Measurements from ENCODE around the gene USPL1. TPM values are rescaled to one million over a fixed set of nuclear protein-coding genes. Genes with fewer than 3 reads are reported as not detected.
"Not testable (repeated sequence)": the region's sequence is repeated elsewhere in the genome, so short reads cannot be mapped to it uniquely, and the experiment has no call there.

Gene USPL1
- total and polyA plus RNA-seq, 2 donors from 2014 or later, result 6.3 to 18.4 TPM

DNA sequence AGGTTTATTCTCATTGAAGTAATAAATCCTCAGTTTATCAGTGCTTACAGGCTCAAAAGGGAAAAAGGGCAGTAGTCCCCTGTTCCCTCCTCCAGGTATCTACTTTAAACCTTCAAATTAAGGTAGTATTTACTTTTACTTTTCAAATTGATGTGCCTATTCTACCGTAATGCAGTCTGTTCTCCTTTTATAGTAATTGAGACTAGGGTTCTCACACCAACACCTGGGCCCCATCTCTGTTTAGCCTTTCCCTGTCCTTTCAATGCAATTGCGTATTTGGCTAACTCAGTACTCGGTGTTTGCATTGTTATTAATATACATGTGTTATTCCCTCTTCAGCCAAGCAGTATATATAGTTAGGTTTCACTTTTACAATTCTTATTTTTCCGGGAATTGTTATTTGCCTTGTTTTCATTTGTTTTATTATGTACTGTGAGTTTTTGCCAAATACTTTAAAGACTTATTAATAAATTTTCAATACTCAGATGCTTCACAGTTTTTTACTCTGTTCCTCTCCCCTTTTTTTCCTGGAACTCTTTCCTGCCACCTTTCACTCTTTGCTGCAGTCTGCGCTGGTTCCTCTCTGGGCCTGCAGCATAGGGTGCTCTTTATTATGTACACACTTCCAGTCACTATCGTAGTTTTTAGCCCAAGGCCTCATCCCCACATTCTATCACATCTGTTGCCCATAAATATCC lies 30.3 kb downstream of the USPL1 start:
- intact Hi-C loops (cut with DNase I), result no loop called here
- peaks cover 2 to 28% (median 18%) of the 10 kb centered on the region in 3 donors for H3K36me3 ChIP-seq (ENCODE audit: control insufficient read depth in 2 of 3, insufficient read depth in 3 of 3, low read length in 3 of 3)
- H3K27me3 ChIP-seq (ENCODE audit: control insufficient read depth, insufficient read depth, low read length), result no peaks in the 10 kb centered on the region
- H3K9me3 ChIP-seq (ENCODE audit: control insufficient read depth in 2 of 3, insufficient read depth in 1 of 3, low read length in 3 of 3), result no peaks in the 10 kb centered on the region
- H3K4me3 ChIP-seq (ENCODE audit: low read length in 3 of 3), result no peak overlapping the region
- no peak overlapping the region for H3K9ac ChIP-seq (ENCODE audit: low read length in 3 of 3)
- no peaks in the 10 kb centered on the region for H3K4me1 ChIP-seq (ENCODE audit: control insufficient read depth in 2 of 3, insufficient read depth in 2 of 3, low read depth in 1 of 3, low read length in 3 of 3)
- H3K27ac ChIP-seq (ENCODE audit: low read depth in 2 of 2, low read length in 2 of 2), result no peak overlapping the region
- FAIRE-seq (no peak), DNase-seq (peak in 1 of 5 donors; percentile 5)
- TF ChIP-seq, protein P1, sequence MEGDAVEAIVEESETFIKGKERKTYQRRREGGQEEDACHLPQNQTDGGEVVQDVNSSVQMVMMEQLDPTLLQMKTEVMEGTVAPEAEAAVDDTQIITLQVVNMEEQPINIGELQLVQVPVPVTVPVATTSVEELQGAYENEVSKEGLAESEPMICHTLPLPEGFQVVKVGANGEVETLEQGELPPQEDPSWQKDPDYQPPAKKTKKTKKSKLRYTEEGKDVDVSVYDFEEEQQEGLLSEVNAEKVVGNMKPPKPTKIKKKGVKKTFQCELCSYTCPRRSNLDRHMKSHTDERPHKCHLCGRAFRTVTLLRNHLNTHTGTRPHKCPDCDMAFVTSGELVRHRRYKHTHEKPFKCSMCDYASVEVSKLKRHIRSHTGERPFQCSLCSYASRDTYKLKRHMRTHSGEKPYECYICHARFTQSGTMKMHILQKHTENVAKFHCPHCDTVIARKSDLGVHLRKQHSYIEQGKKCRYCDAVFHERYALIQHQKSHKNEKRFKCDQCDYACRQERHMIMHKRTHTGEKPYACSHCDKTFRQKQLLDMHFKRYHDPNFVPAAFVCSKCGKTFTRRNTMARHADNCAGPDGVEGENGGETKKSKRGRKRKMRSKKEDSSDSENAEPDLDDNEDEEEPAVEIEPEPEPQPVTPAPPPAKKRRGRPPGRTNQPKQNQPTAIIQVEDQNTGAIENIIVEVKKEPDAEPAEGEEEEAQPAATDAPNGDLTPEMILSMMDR (IDR thresholded peaks at IDR 0.05; ENCODE audit: borderline replicate concordance, extremely low read depth, insufficient read depth), result no peak

DNA sequence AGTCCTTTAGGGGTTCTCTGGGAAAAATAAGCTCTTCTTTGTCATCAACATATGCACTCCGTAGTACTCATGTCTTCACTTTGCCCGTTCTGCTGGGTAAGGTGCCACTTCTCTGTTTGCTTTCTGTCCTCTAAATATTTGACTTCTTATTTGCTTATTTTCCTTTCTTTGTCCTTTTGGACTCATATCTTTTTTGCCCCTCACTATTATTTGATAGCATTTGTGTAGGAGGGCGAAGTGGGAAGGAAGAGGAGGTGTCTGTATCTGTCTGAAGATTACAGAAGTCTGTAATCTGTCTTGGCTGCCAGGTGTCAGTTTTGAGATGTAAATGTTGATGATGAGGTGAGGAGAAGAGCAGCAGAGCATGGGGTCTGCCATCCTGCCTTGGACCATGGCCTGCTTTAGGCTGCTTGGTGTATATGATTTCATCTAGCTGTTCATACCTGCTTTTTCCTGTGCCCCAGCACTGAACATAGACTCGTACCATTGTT lies 30.8 kb downstream of the USPL1 start:
- no peak overlapping the region for H3K27ac ChIP-seq (ENCODE audit: low read depth in 2 of 2, low read length in 2 of 2)
- FAIRE-seq (no peak), DNase-seq (no peak)
- H3K36me3 ChIP-seq (ENCODE audit: control insufficient read depth in 2 of 3, insufficient read depth in 3 of 3, low read length in 3 of 3), result peaks cover 2 to 24% (median 14%) of the 10 kb centered on the region in 3 donors
- no peak overlapping the region for H3K9ac ChIP-seq (ENCODE audit: low read length in 3 of 3)
- no peaks in the 10 kb centered on the region for H3K27me3 ChIP-seq (ENCODE audit: control insufficient read depth, insufficient read depth, low read length)
- no peaks in the 10 kb centered on the region for H3K4me1 ChIP-seq (ENCODE audit: control insufficient read depth in 2 of 3, insufficient read depth in 2 of 3, low read depth in 1 of 3, low read length in 3 of 3)
- H3K9me3 ChIP-seq (ENCODE audit: control insufficient read depth in 2 of 3, insufficient read depth in 1 of 3, low read length in 3 of 3), result no peaks in the 10 kb centered on the region
- intact Hi-C loops (cut with DNase I), result no loop called here
- H3K4me3 ChIP-seq (ENCODE audit: low read length in 3 of 3), result no peak overlapping the region
- TF ChIP-seq, protein P1 (IDR thresholded peaks at IDR 0.05; ENCODE audit: borderline replicate concordance, extremely low read depth, insufficient read depth), result no peak

DNA sequence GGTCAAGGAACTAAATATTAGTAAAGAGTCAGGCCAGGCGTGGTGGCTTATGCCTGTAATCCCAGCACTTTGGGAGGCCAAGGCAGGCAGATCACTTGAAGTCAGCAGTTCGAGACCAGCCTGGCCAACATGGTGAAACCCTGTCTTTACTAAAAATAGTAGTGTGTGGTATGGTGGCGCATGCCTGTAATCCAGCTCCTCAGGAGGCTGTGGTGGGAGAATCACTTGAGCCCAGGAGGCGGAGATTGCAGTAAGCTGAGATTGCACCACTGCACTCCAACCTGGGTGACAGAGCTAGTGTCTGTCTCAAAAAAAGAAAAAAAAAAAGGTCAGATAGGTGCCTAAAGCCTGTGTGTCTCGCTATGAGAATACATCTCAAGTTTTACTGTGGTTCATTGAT lies 33.9 kb downstream of the USPL1 start:
- H3K9me3 ChIP-seq (ENCODE audit: control insufficient read depth in 2 of 3, insufficient read depth in 1 of 3, low read length in 3 of 3); H3K9ac ChIP-seq (ENCODE audit: low read length in 3 of 3); H3K4me1 ChIP-seq (ENCODE audit: control insufficient read depth in 2 of 3, insufficient read depth in 2 of 3, low read depth in 1 of 3, low read length in 3 of 3); FAIRE-seq; intact Hi-C loops (cut with DNase I); H3K27ac ChIP-seq (ENCODE audit: low read depth in 2 of 2, low read length in 2 of 2); H3K27me3 ChIP-seq (ENCODE audit: control insufficient read depth, insufficient read depth, low read length); H3K4me3 ChIP-seq (ENCODE audit: low read length in 3 of 3): not testable (repeated sequence)
- H3K36me3 ChIP-seq (ENCODE audit: control insufficient read depth in 2 of 3, insufficient read depth in 3 of 3, low read length in 3 of 3), result peaks cover 0 to 24% (median 7%) of the 10 kb centered on the region in 3 donors
- peak in 1 of 5 donors; percentile 17 for DNase-seq

- Histone ChIP-seq H3K9me3 (ENCODE audit: control insufficient read depth in 2 of 3, insufficient read depth in 1 of 3, low read length in 3 of 3) (no peaks in the 10 kb centered on the region), H3K27me3 (ENCODE audit: control insufficient read depth, insufficient read depth, low read length) (no peaks in the 10 kb centered on the region), H3K4me1 (ENCODE audit: control insufficient read depth in 2 of 3, insufficient read depth in 2 of 3, low read depth in 1 of 3, low read length in 3 of 3) (no peaks in the 10 kb centered on the region), H3K27ac (ENCODE audit: low read depth in 2 of 2, low read length in 2 of 2) (no peak overlapping the region), H3K9ac (ENCODE audit: low read length in 3 of 3) (no peak overlapping the region), H3K4me3 (ENCODE audit: low read length in 3 of 3) (no peak overlapping the region), H3K36me3 (ENCODE audit: control insufficient read depth in 2 of 3, insufficient read depth in 3 of 3, low read length in 3 of 3) (peaks cover 0 to 21% (median 11%) of the 10 kb centered on the region in 3 donors)
- TF ChIP-seq, protein P1 (IDR thresholded peaks at IDR 0.05; ENCODE audit: borderline replicate concordance, extremely low read depth, insufficient read depth), result no peak
- FAIRE-seq (no peak), DNase-seq (peak in 2 of 5 donors; percentile 71 to 82)
- intact Hi-C loops (cut with DNase I), result no loop called here
Observed at GRCh38 chr13:30652746-30653386, 35.1 kb downstream of the USPL1 start.
